ENCODE results near the gene RPL14. TPM values are rescaled to one million over a fixed set of nuclear protein-coding genes. Genes with fewer than 3 reads are reported as not detected.

RPL14 gene
- total and polyA plus RNA-seq, 2 of the 13 experiments (the other 11 are each of a cell fraction or from before 2014, with no cell fraction given), result 502 to 1,291 TPM

GRCh38 chr3:40505599-40506462 lies 48.7 kb downstream of the RPL14 start, which contains the start of gene ZNF620 (continued):
- TF ChIP-seq RBAK (CRISPR knock-in tag; IDR thresholded peaks at IDR 0.05) (no peak), GZF1 (CRISPR knock-in tag; IDR thresholded peaks at IDR 0.05) (no peak), FOSL2 (CRISPR knock-in tag; IDR thresholded peaks at IDR 0.05) (no peak), HMG20A (CRISPR knock-in tag; IDR thresholded peaks at IDR 0.05; ENCODE audit: borderline replicate concordance) (no peak), HINFP (CRISPR knock-in tag; IDR thresholded peaks at IDR 0.05; ENCODE audit: low read depth) (no peak), ZNF790 (CRISPR knock-in tag; IDR thresholded peaks at IDR 0.05; ENCODE audit: borderline replicate concordance) (no peak), CERS6 (CRISPR knock-in tag; IDR thresholded peaks at IDR 0.05) (no peak), HNF1A (IDR thresholded peaks at IDR 0.05; ENCODE audit: low read depth) (no peak), HNF1A (CRISPR knock-in tag; IDR thresholded peaks at IDR 0.05; ENCODE audit: borderline replicate concordance) (0 out of 2 replicates have a peak, but pooled peaks have one; percentile 34), MXD1 (CRISPR knock-in tag; IDR thresholded peaks at IDR 0.05) (no peak; the same call in 1 of the 2 replicates), MED13 (CRISPR knock-in tag; IDR thresholded peaks at IDR 0.05) (no peak), TIGD3 (CRISPR knock-in tag; IDR thresholded peaks at IDR 0.05; ENCODE audit: borderline replicate concordance) (no peak), CREB3 (CRISPR knock-in tag; IDR thresholded peaks at IDR 0.05) (no peak)
